HepG2 (cell line): ENCODE data around the gene ATP8B1. TPM values are rescaled to one million over a fixed set of nuclear protein-coding genes. Genes with fewer than 3 reads are reported as not detected.

Experiments used
- ARID4A ChIP-seq: sonication (generic); formaldehyde crosslinking; IDR thresholded peaks from 2 replicates; pipeline ENCODE4 v1.5.0; 2020; ENCODE audit warnings: mild to moderate bottlenecking, missing genetic modification reagents, borderline replicate concordance
- CBFB ChIP-seq: sonication (generic); formaldehyde crosslinking; IDR thresholded peaks from 2 replicates; pipeline ENCODE4 v1.4.0; 2020; ENCODE audit warnings: missing genetic modification reagents
- CCAR2 ChIP-seq: fragments of 200-400 bp; formaldehyde crosslinking; optimal IDR thresholded peaks from 2 replicates; pipeline ENCODE3; 2018; ENCODE audit warnings: low read depth, mild to moderate bottlenecking, low read length, moderate library complexity
- CCDC6 ChIP-seq: sonication (generic); formaldehyde crosslinking; IDR thresholded peaks from 2 replicates; pipeline ENCODE4 v1.8.1; 2022; ENCODE audit warnings: mild to moderate bottlenecking, missing genetic modification reagents, moderate library complexity
- HMGXB4 ChIP-seq, 2 experiments: sonication (generic) in 1 of 2; formaldehyde crosslinking in 1 of 2; IDR thresholded peaks; 2 replicates each; pipeline versions ENCODE4 v1.4.0 to v1.6.1; 2018 to 2020; ENCODE audit warnings: missing genetic modification reagents in 2 of 2, borderline replicate concordance in 1 of 2, low read depth in 1 of 2, mild to moderate bottlenecking in 1 of 2, missing biosample characterization in 1 of 2
- ISX ChIP-seq: sonication (generic); formaldehyde crosslinking; conservative IDR thresholded peaks from 2 replicates; pipeline ENCODE4 v1.5.0; 2020; ENCODE audit warnings: missing genetic modification reagents
- LBX2 ChIP-seq: sonication (generic); formaldehyde crosslinking; IDR thresholded peaks from 2 replicates; pipeline ENCODE4 v1.5.0; 2020; ENCODE audit warnings: missing genetic modification reagents, mild to moderate bottlenecking, borderline replicate concordance
- MBNL3 ChIP-seq: fragments of 250-450 bp; sonication (Bioruptor Pico); conservative IDR thresholded peaks from 2 replicates; pipeline ENCODE4 v1.8.0; 2022; ENCODE audit warnings: mild to moderate bottlenecking, inconsistent platforms
- MTERF4 ChIP-seq: sonication (generic); formaldehyde crosslinking; IDR thresholded peaks from 2 replicates; pipeline ENCODE4 v1.8.0; 2023; ENCODE audit warnings: mild to moderate bottlenecking, missing genetic modification reagents
- MTF2 ChIP-seq: sonication (generic); formaldehyde crosslinking; IDR thresholded peaks from 2 replicates; pipeline ENCODE4 v1.5.0; 2020; ENCODE audit warnings: missing genetic modification reagents, borderline replicate concordance
- UBTF ChIP-seq: sonication (generic); formaldehyde crosslinking; IDR thresholded peaks from 2 replicates; pipeline ENCODE4 v1.4.0; 2020; ENCODE audit warnings: mild to moderate bottlenecking, missing genetic modification reagents
- ZBTB7B ChIP-seq: sonication (generic); formaldehyde crosslinking; IDR thresholded peaks from 2 replicates; pipeline ENCODE4 v1.4.0; 2020; ENCODE audit warnings: missing genetic modification reagents
- polyA plus RNA-seq, 8 experiments: library from polyadenylated mRNA; depleted of rRNA in 3 of 8; stranded (reverse) in 7 of 8; unstranded in 1 of 8; fragments of >200 nt; fragmentation: Illumina TruSeq in 4 of 8; extraction: Trizol in 4 of 8; gene quantifications; 2 replicates each; pipeline versions ENCODE4 v1.2.1 to v1.2.3, GENCODE V29; 2011 to 2016; ENCODE audit warnings: low read depth in 4 of 8, missing spikeins in 1 of 8, mixed read lengths in 1 of 8; ENCODE audit not compliant: insufficient read depth in 1 of 8
- total RNA-seq, 5 experiments: library from RNA; depleted of rRNA; stranded (reverse); fragments of >200 nt; fragmentation: Illumina TruSeq; extraction: Trizol; gene quantifications; 2 replicates each; pipeline ENCODE4 v1.2.3, GENCODE V29; 2016; ENCODE audit warnings: low read depth in 1 of 5

The ATP8B1 gene
- total and polyA plus RNA-seq, 2 of the 13 experiments (the other 11 are each of a cell fraction or from before 2014, with no cell fraction given), result 2.8 to 4.0 TPM

GRCh38 chr18:57803103-57803969 is at the start of gene ATP8B1 (continued):
- TF ChIP-seq ARID4A (CRISPR knock-in tag), result peak; percentile 36; the same call in 1 of the 2 replicates
- peak; percentile 78 for TF ChIP-seq UBTF
- TF ChIP-seq HMGXB4 (CRISPR knock-in tag; IDR thresholded peaks at IDR 0.05; ENCODE audit: borderline replicate concordance in 1 of 2, low read depth in 1 of 2), result 0 out of 4 replicates have a peak, but pooled peaks of 1 of the 2 experiments have one; percentile 45
- peak; percentile 57; the same call in 1 of the 2 replicates for TF ChIP-seq MTF2 (CRISPR knock-in tag)
- peak; percentile 65; the same call in 1 of the 2 replicates for TF ChIP-seq ZBTB7B (CRISPR knock-in tag)
- TF ChIP-seq MBNL3 (CRISPR knock-in tag), result no peak
- peak; percentile 35; the same call in 1 of the 2 replicates for TF ChIP-seq MTERF4 (CRISPR knock-in tag)
- TF ChIP-seq CBFB (CRISPR knock-in tag), result 0 out of 2 replicates have a peak, but pooled peaks have one; percentile 2
- no peak for TF ChIP-seq CCAR2
- TF ChIP-seq LBX2 (CRISPR knock-in tag), result no peak
- no peak for TF ChIP-seq ISX (CRISPR knock-in tag)
- TF ChIP-seq CCDC6 (CRISPR knock-in tag), result peak; percentile 49; the same call in 1 of the 2 replicates
